HG03442 (cell line): Measurements from ENCODE around the gene INSR.

Source experiments
- ATAC-seq: cut with Tn5 transposase; IDR thresholded peaks from one replicate; pipeline ENCODE4 v1.9.1; 2021; ENCODE audit warnings: mild to moderate bottlenecking, moderate library complexity; ENCODE audit not compliant: unreplicated experiment

The INSR gene

GRCh38 chr19:7297742-7298141 lies 3.5 kb upstream of the INSR start:
- ATAC-seq: no peak

GRCh38 chr19:7295912-7296536 lies 1.8 kb upstream of the INSR start:
- no peak for ATAC-seq

GRCh38 chr19:7294558-7295212 lies 471 bp upstream of the INSR start:
- peak; percentile 44 for ATAC-seq

GRCh38 chr19:7292950-7293761 lies 1.1 kb downstream of the INSR start:
- ATAC-seq: no peak

GRCh38 chr19:7292352-7292949 lies 1.8 kb downstream of the INSR start:
- ATAC-seq: no peak

- no peak for ATAC-seq
Observed at GRCh38 chr19:7288977-7289376, 5.2 kb downstream of the INSR start.

GRCh38 chr19:7288131-7288530 lies 6.1 kb downstream of the INSR start:
- no peak for ATAC-seq

GRCh38 chr19:7287722-7288121 lies 6.5 kb downstream of the INSR start:
- no peak for ATAC-seq

GRCh38 chr19:7280940-7281666 lies 13.1 kb downstream of the INSR start:
- ATAC-seq: no peak

- ATAC-seq: peak; percentile 49
Observed at GRCh38 chr19:7272856-7273578, 21.2 kb downstream of the INSR start.

- no peak for ATAC-seq
Observed at GRCh38 chr19:7268705-7269098, 25.5 kb downstream of the INSR start.

- ATAC-seq: no peak
Observed at GRCh38 chr19:7267792-7268704, 26.2 kb downstream of the INSR start.

GRCh38 chr19:7266832-7267231 lies 27.4 kb downstream of the INSR start:
- ATAC-seq: no peak

GRCh38 chr19:7265963-7266362 lies 28.3 kb downstream of the INSR start:
- no peak for ATAC-seq

GRCh38 chr19:7264858-7265257 lies 29.4 kb downstream of the INSR start:
- ATAC-seq: no peak

GRCh38 chr19:7263521-7263920 lies 30.7 kb downstream of the INSR start:
- ATAC-seq: no peak

GRCh38 chr19:7263066-7263465 lies 31.1 kb downstream of the INSR start:
- no peak for ATAC-seq

GRCh38 chr19:7262470-7262869 lies 31.7 kb downstream of the INSR start:
- ATAC-seq: no peak

- ATAC-seq: no peak
Observed at GRCh38 chr19:7260161-7260560, 34.1 kb downstream of the INSR start.
